Astrocyte of the hippocampus (primary cell): ENCODE measurements around the gene NAA80.

ENCODE experiments used
- DNase-seq: peaks from one replicate; pipeline ENCODE4 v3.0.0; 2011; ENCODE audit warnings: low read depth, low spot score

NAA80 gene

GRCh38 chr3:50258979-50259378 lies 40.2 kb downstream of the NAA80 start:
- no peak for DNase-seq

GRCh38 chr3:50258029-50258680 lies 41.0 kb downstream of the NAA80 start:
- DNase-seq = no peak

- DNase-seq = peak; percentile 65
These were observed 42.0 kb downstream of the NAA80 start for GRCh38 chr3:50256978-50257890.

- DNase-seq = no peak
These were observed 44.0 kb downstream of the NAA80 start for GRCh38 chr3:50255251-50255615.

DNA sequence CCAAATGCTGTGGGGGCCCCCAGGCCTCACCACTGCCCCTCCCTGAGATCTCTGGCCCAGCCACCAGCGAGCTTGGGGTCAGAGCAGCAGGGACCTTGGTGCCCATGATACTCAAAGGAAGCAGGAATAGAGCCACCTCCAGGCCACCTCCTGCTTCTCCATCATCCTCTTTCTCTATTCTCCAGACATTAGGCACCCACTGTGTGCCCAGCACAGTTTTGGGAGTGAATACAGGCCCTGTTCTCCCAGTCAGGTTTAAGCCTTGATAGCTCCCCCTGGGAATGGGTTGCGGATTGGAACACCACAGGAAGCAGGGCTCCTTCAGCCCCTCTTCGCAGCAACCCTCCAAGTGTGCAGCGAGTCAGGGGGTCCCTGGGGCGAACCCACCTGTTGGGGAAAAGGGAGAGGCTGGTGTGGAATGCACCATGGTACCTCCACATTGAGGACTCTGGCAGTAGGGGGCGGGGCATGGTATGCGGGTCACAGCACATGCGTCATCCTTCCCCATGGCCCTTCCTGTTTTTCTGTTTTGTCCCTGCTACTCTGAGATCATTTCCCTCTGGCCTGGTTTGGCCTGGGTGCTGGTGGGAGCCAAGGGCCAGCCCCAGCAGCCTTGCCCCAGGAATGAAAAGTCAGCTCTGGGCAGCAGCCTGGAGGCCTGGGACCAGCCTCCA lies 44.5 kb downstream of the NAA80 start:
- no peak for DNase-seq

DNA sequence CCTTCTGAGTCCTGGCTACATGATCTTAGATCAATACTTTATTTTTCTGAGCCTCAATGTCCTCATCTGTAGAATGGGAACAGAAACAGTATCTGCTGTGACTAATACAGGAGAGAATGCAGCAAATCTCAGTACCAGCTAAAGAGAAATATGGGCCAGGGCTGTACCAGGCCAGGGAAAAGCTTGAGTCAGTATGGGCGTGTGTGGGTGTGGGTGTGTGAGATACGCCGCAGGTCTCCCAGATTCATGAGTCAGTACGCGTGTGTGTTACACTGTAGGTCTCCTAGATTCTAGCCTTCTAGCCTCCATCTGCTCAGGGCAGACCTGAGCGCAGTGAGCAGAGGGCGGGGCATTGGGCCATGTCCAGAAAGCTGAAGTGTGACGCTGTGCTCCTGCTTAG lies 48.0 kb downstream of the NAA80 start:
- peak; percentile 79 for DNase-seq

DNA sequence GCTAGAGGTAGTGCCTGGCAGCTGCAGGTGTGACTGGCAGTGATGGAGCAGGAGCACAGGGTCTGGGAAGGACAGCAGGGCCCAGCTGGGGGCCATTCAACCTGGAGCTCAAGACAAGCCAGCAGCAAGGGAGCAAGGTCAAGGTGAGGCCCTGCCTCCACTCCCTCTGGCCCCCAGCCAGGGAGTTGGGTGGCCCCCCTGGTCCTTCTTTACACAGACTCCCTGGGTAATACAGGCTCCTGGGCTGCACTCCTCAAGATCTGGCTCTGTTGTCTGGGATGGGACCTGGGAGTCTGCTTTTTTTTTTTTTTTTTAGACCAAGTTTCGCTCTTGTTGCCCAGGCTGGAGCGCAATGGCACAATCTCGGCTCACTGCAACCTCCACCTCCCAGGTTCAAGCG lies 48.7 kb downstream of the NAA80 start:
- DNase-seq = no peak

GRCh38 chr3:50249457-50249856 lies 49.7 kb downstream of the NAA80 start:
- no peak for DNase-seq

- DNase-seq = peak; percentile 54
These were observed 50.8 kb downstream of the NAA80 start for GRCh38 chr3:50248387-50248786.

GRCh38 chr3:50246517-50246954 lies 52.7 kb downstream of the NAA80 start:
- peak; percentile 92 for DNase-seq
